Measurements from ENCODE around the gene ACAD11. TPM values are rescaled to one million over a fixed set of nuclear protein-coding genes. Genes with fewer than 3 reads are reported as not detected.

Gene ACAD11
- total and polyA plus RNA-seq, 9 of the 15 experiments (the other 6 are each of a cell fraction or from before 2014, with no cell fraction given): 1.3 to 8.4 (median 4.0) TPM

DNA sequence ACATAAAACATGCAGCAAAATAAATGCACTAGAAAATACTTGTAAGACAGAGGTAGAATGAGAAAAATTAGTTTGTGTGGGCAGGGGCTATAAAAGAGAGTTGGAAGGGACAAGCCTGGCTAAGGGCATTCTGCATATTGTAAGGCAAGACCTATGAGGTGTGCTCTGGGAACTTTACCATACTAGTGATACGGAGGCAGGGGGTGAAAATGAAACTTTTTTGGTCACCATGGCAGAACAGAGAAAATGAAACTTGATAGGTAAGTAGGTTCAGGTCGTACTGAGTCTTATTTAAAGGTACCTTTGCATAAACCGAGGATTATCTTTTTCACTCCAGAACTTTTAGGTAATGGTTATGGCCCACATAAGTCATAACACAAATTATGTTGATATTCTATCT lies 137.3 kb downstream of the ACAD11 start:
- DNase-seq (ENCODE audit: extremely low read depth in 1 of 4, low spot score in 3 of 4) (no peak), ATAC-seq (no peak), FAIRE-seq (no peak)
- Histone ChIP-seq H3K4me2 (ENCODE audit: insufficient read depth, low read length) (no peak overlapping the region), H3K9me3 (replicated peaks; ENCODE audit: control insufficient read depth, insufficient read depth, low read depth, low read length) (no peaks in the 10 kb centered on the region), H3K4me3 (no peak overlapping the region), H3K9me1 (ENCODE audit: control insufficient read depth, insufficient read depth, low read length) (no peaks in the 10 kb centered on the region), H3K79me2 (ENCODE audit: control insufficient read depth, insufficient read depth, low read length) (no peaks in the 10 kb centered on the region), H3K4me1 (replicated peaks in 1 of 2; ENCODE audit: control insufficient read depth in 2 of 2, insufficient read depth in 2 of 2, low read length in 2 of 2) (no peaks in the 10 kb centered on the region), H3K27ac (ENCODE audit: extremely low read depth, low read depth, low read length) (no peak overlapping the region), H4K20me1 (replicated peaks; ENCODE audit: control insufficient read depth, insufficient read depth, low read length) (no peaks in the 10 kb centered on the region), H3K9ac (ENCODE audit: insufficient read depth in 1 of 2, low read depth in 2 of 2, low read length in 2 of 2) (no peak overlapping the region), H2AFZ (ENCODE audit: low read depth, low read length) (no peak overlapping the region), H3K36me3 (ENCODE audit: control insufficient read depth, insufficient read depth, low read length) (peaks cover 27% of the 10 kb centered on the region; the same call in 2 of the 3 replicates), H3K27me3 (ENCODE audit: control insufficient read depth in 2 of 2, insufficient read depth in 2 of 2, low read length in 2 of 2) (no peaks in the 10 kb centered on the region)
- intact Hi-C loops (cut with micrococcal nuclease) (no loop called here), in situ Hi-C loops (cut with MboI) (no loop called here)
- no TSS peak for BruUV-seq (replicated peaks)
- 37% methylated on average over 3 of the region's 3 CpGs for WGBS (ENCODE audit: insufficient coverage, low coverage, missing lambda C conversion rate)
- no peak for TF ChIP-seq TAF7 (tag; IDR thresholded peaks at IDR 0.05)
- TF ChIP-seq, protein P1, sequence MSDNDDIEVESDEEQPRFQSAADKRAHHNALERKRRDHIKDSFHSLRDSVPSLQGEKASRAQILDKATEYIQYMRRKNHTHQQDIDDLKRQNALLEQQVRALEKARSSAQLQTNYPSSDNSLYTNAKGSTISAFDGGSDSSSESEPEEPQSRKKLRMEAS (CRISPR knock-in tag; IDR thresholded peaks at IDR 0.05): no peak
- TF ChIP-seq MEF2A (IDR thresholded peaks at IDR 0.05; ENCODE audit: control insufficient read depth, low read depth, low read length): no peak
- no peak for TF ChIP-seq RFX5 (IDR thresholded peaks at IDR 0.05; ENCODE audit: low read depth, low read length)
- TF ChIP-seq SUPT5H (IDR thresholded peaks at IDR 0.05): no peak
- TF ChIP-seq DNMT1 (IDR thresholded peaks at IDR 0.05): no peak
- TF ChIP-seq HDAC2 (IDR thresholded peaks at IDR 0.05): no peak
- TF ChIP-seq TBL1XR1 (IDR thresholded peaks at IDR 0.05; ENCODE audit: low read length in 2 of 2): no peak
- TF ChIP-seq ZNF175 (CRISPR knock-in tag; IDR thresholded peaks at IDR 0.05; ENCODE audit: low read depth): no peak
- TF ChIP-seq HDAC6 (IDR thresholded peaks at IDR 0.05; ENCODE audit: low read depth, low read length): no peak
- TF ChIP-seq MTF1 (CRISPR knock-in tag; IDR thresholded peaks at IDR 0.05; ENCODE audit: borderline replicate concordance): no peak
- TF ChIP-seq, protein P2, sequence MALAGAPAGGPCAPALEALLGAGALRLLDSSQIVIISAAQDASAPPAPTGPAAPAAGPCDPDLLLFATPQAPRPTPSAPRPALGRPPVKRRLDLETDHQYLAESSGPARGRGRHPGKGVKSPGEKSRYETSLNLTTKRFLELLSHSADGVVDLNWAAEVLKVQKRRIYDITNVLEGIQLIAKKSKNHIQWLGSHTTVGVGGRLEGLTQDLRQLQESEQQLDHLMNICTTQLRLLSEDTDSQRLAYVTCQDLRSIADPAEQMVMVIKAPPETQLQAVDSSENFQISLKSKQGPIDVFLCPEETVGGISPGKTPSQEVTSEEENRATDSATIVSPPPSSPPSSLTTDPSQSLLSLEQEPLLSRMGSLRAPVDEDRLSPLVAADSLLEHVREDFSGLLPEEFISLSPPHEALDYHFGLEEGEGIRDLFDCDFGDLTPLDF (CRISPR knock-in tag; IDR thresholded peaks at IDR 0.05): no peak
- no peak for TF ChIP-seq NBN (IDR thresholded peaks at IDR 0.05; ENCODE audit: low read depth)
- TF ChIP-seq, protein P3, sequence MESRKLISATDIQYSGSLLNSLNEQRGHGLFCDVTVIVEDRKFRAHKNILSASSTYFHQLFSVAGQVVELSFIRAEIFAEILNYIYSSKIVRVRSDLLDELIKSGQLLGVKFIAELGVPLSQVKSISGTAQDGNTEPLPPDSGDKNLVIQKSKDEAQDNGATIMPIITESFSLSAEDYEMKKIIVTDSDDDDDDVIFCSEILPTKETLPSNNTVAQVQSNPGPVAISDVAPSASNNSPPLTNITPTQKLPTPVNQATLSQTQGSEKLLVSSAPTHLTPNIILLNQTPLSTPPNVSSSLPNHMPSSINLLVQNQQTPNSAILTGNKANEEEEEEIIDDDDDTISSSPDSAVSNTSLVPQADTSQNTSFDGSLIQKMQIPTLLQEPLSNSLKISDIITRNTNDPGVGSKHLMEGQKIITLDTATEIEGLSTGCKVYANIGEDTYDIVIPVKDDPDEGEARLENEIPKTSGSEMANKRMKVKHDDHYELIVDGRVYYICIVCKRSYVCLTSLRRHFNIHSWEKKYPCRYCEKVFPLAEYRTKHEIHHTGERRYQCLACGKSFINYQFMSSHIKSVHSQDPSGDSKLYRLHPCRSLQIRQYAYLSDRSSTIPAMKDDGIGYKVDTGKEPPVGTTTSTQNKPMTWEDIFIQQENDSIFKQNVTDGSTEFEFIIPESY (CRISPR knock-in tag; IDR thresholded peaks at IDR 0.05): no peak
- no peak for TF ChIP-seq PCBP1 (IDR thresholded peaks at IDR 0.05; ENCODE audit: low read depth, low read length, poor library complexity, severe bottlenecking)
- TF ChIP-seq PYGO2 (tag; IDR thresholded peaks at IDR 0.05): no peak
- CTCF ChIA-PET (ENCODE audit: low intra/inter-chr PET ratio): no interaction called here
- POLR2A ChIA-PET: no interaction called here
